Panc1 (cell line): Measurements from ENCODE around the gene GALNT16.

Experiments used
- CTCF ChIP-seq: fragments of 450-650 bp; IDR thresholded peaks from 2 replicates; pipeline ENCODE4 v1.5.1; 2017; ENCODE audit warnings: mild to moderate bottlenecking
- SIN3A ChIP-seq: IDR thresholded peaks from 2 replicates; pipeline ENCODE4 v1.6.1; 2012; ENCODE audit warnings: low read depth, mild to moderate bottlenecking, low read length, moderate library complexity, borderline replicate concordance; ENCODE audit not compliant: insufficient read depth
- TCF7L2 ChIP-seq: IDR thresholded peaks from 2 replicates; pipeline ENCODE4 v1.6.1; 2011; ENCODE audit warnings: mild to moderate bottlenecking, low read depth, low read length, inconsistent platforms

- TF ChIP-seq CTCF, result no peak
- no peak for TF ChIP-seq TCF7L2
- TF ChIP-seq SIN3A, result no peak
These were observed 108.4 kb downstream of the GALNT16 start for GRCh38 chr14:69368381-69368780.
